ENCODE measurements around the gene KCNQ4. TPM values are rescaled to one million over a fixed set of nuclear protein-coding genes. Genes with fewer than 3 reads are reported as not detected.

KCNQ4 gene
- total RNA-seq, 1 experiment from 2014 or later: 0.17 TPM

- DNase-seq (ENCODE audit: low read depth): peak; percentile 68
These were observed 34.8 kb downstream of the KCNQ4 start for GRCh38 chr1:40818264-40818961.

- no peak for DNase-seq (ENCODE audit: low read depth)
These were observed 35.5 kb downstream of the KCNQ4 start for GRCh38 chr1:40819101-40819500.

GRCh38 chr1:40820251-40820797 lies 36.7 kb downstream of the KCNQ4 start:
- no peak for DNase-seq (ENCODE audit: low read depth)

GRCh38 chr1:40820911-40821693 lies 37.5 kb downstream of the KCNQ4 start:
- no peak for DNase-seq (ENCODE audit: low read depth)

GRCh38 chr1:40822890-40823289 lies 39.3 kb downstream of the KCNQ4 start:
- no peak for DNase-seq (ENCODE audit: low read depth)

- no peak for DNase-seq (ENCODE audit: low read depth)
These were observed 39.8 kb downstream of the KCNQ4 start for GRCh38 chr1:40823345-40823744.

- no peak for DNase-seq (ENCODE audit: low read depth)
These were observed 40.4 kb downstream of the KCNQ4 start for GRCh38 chr1:40823983-40824382.

GRCh38 chr1:40824591-40825434 lies 41.2 kb downstream of the KCNQ4 start:
- DNase-seq (ENCODE audit: low read depth): peak; percentile 29

GRCh38 chr1:40825435-40825788 lies 41.8 kb downstream of the KCNQ4 start:
- peak; percentile 58 for DNase-seq (ENCODE audit: low read depth)

GRCh38 chr1:40825996-40826395 lies 42.4 kb downstream of the KCNQ4 start:
- DNase-seq (ENCODE audit: low read depth): peak; percentile 41

GRCh38 chr1:40829631-40830245 lies 46.2 kb downstream of the KCNQ4 start:
- no peak for DNase-seq (ENCODE audit: low read depth)

- no peak for DNase-seq (ENCODE audit: low read depth)
These were observed 46.9 kb downstream of the KCNQ4 start for GRCh38 chr1:40830419-40830943.

GRCh38 chr1:40831001-40831732 lies 47.6 kb downstream of the KCNQ4 start:
- DNase-seq (ENCODE audit: low read depth): no peak

GRCh38 chr1:40833979-40834378 lies 50.4 kb downstream of the KCNQ4 start:
- no peak for DNase-seq (ENCODE audit: low read depth)

GRCh38 chr1:40834968-40835545 lies 51.5 kb downstream of the KCNQ4 start:
- DNase-seq (ENCODE audit: low read depth): no peak

- no peak for DNase-seq (ENCODE audit: low read depth)
These were observed 52.7 kb downstream of the KCNQ4 start for GRCh38 chr1:40836283-40836682.

GRCh38 chr1:40837601-40838000 lies 54.0 kb downstream of the KCNQ4 start:
- DNase-seq (ENCODE audit: low read depth): no peak

- DNase-seq (ENCODE audit: low read depth): no peak
These were observed 54.7 kb downstream of the KCNQ4 start for GRCh38 chr1:40838045-40838979.
